DMS53 treated with DMSO at 0.1 percent for 48 hours (cell line): ENCODE data around the gene ZNF804B.

Source experiments
- DNase-seq: peaks from one replicate; lab custom pipeline; 2025; ENCODE audit not compliant: unreplicated experiment; lab: John Stamatoyannopoulos, UW

The ZNF804B gene

GRCh38 chr7:89247207-89247606 lies 487.7 kb downstream of the ZNF804B start:
- DNase-seq: no peak

- DNase-seq: no peak
Measured at GRCh38 chr7:89259085-89259484, 499.6 kb downstream of the ZNF804B start.

DNA sequence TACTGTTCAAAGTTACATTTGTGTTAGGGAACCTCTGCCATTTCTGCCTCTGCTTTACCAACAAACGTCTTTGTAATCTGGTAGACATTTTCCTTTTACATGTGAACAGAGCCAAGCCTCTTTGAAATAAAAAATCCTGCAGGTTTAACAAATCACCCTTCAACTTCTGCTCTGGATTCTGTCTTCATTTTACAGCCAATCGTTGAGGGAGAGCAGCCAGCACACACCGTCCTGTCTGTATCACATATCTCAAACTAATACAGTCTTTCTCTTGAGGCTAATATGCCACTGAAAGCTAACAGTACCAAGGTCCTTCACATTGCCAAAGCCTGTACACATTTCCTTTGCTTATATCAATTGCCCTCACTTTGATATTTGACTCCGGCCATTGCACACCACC lies 504.6 kb downstream of the ZNF804B start:
- DNase-seq: no peak

- DNase-seq: no peak
Measured at GRCh38 chr7:89265631-89266030, 506.1 kb downstream of the ZNF804B start.

- no peak for DNase-seq
Measured at GRCh38 chr7:89283302-89283701, 523.8 kb downstream of the ZNF804B start.

DNA sequence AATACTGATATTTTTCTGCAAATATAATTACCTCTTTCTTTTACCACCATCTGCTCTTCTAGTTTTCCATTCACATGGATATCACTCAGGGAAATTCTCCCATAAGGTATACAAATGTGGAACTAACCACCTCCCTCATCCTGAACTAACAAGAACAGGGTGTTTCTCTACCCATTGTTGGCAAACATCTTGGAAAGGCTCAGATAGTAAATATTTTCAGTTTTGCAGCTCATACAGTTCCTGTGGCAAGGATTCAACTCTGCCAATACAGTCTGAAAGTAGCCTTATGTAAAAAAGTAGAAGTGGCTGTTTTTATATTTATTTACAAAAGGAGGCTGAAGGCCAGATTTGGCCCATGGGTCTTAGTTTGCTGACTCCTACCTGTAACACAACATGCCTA lies 549.0 kb downstream of the ZNF804B start:
- DNase-seq: no peak

DNA sequence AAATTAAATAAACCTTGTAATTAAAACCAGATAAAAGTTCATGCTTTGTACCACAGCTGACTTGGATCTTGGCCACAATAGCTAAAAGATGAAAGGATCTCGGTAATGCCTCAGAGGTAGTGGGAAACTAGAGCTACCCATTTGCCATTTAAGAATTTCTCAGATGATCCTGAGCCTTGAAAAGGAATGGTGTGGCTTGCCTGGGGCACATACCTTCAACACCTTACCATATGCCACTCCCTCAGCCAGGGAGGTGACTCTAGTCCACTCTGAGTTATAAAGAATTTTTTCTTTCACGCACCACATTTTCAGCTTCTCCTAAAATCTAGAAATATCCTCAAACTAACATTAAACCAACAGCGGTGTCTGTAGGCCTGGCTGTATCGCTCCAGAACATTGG lies 552.4 kb downstream of the ZNF804B start:
- no peak for DNase-seq

- no peak for DNase-seq
Measured at GRCh38 chr7:89312551-89312950, 553.1 kb downstream of the ZNF804B start.

GRCh38 chr7:89316584-89317251 lies 557.2 kb downstream of the ZNF804B start:
- DNase-seq: no peak

DNA sequence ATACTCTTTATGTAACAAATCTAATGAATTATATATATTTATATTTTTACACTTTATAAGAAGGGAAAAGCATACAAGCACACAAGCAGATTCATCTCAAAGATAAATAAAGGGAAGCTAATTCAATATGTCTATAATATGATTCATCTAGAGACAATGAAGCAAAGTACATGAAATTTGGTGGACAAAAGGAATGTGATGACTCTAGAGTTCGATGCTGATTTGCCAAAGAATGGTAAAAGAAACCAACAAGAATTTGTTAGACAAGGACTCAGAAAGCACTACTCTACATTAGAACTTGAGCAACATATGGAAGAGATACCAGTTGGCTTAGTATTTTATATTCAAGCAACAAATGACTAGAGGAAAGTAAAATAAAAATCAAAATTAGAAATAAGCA lies 572.5 kb downstream of the ZNF804B start:
- DNase-seq: no peak

GRCh38 chr7:89334797-89335196 lies 575.3 kb downstream of the ZNF804B start:
- DNase-seq: no peak

- no peak for DNase-seq
Measured at GRCh38 chr7:89335490-89335889, 576.0 kb downstream of the ZNF804B start.

GRCh38 chr7:89336121-89336520 lies 576.6 kb downstream of the ZNF804B start:
- DNase-seq: no peak

GRCh38 chr7:89339748-89340147 lies 580.2 kb downstream of the ZNF804B start:
- DNase-seq: no peak

DNA sequence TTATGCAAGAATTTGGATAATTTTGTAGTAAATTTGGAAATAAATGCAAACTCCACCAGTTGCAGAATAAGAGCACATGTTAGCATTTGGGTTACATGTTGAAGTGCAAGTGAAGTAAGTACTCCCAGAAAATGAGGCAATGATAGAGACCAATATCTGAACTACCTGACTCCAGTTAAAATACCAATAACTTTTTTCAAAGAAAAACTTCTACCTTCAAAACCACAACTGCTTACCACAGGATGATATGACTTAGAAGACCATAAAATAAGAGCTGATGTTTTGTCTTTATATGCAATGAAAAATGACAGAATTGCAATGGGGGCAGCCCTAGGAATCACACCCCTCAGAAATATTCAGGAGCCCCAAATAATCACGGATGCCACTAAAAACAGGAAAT lies 597.6 kb downstream of the ZNF804B start:
- DNase-seq: no peak

DNA sequence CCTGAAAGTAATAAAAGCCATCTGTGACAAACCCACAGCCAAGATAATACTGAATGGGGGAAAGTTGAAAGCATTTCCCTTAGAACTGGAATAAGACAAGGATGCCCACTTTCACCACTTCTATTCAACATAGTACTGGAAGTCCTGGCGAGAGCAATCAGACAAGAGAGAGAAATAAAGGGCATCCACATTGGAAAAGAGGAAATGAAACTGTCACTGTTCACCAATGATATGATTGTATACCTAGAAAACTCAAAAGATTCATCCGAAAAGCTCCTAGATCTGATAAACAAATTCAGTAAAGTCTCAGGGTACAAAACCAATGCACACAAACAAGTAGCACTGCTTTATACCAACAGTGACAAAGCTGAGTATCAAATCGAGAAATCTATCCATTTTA lies 617.7 kb downstream of the ZNF804B start:
- DNase-seq: no peak

- no peak for DNase-seq
Measured at GRCh38 chr7:89385411-89385810, 625.9 kb downstream of the ZNF804B start.
